NCI-H1105 treated with DMSO at 0.1 percent for 48 hours (cell line): ENCODE measurements around the gene RNF225.
"Not testable (repeated sequence)": the region's sequence is repeated elsewhere in the genome, so short reads cannot be mapped to it uniquely, and the experiment has no call there.

ENCODE experiments used
- DNase-seq: peaks from one replicate; lab custom pipeline; 2025; lab: John Stamatoyannopoulos, UW

The RNF225 gene

DNA sequence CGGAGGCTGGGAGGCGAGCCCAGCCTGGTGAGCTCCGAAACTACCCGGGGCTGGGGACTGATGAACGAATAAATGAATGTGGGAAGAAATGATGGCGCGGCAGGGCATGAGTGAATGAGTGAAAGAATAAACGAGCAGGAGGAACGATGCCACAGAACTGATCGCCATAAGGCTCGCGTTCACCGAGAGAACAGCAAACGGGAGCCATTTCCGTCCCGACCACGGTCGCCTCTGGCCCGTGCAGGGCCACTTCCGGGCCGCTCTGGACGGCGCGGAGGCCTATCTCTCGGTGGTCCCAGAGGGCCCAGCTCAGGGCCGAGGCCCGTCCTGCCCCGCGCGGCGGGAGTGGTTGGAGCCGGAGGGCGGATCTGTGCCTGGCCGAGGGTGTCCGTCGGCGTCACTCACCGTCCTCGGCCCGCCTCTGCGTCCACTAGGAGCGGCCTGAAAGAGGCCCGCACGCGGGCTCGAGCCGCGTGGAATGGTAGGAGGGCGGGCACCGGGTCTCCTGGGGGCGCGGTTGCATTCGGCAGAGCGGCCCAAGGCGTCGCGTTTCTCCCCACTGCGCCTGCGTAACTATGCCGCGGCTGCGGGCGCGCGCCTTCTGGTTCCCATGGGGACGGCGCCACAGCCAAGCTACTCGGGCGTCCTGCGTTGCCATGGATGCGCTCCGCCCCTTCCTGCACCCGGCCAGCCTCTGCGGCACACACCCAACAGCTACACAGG lies 33.0 kb upstream of the RNF225 start, which contains the start of gene ZNF497:
ZNF497 (minus strand) TSS at position 480 of the 723 bp plus-strand sequence. CDS start 5,116 bp downstream, outside the sequence.
- peak; percentile 86 for DNase-seq

DNA sequence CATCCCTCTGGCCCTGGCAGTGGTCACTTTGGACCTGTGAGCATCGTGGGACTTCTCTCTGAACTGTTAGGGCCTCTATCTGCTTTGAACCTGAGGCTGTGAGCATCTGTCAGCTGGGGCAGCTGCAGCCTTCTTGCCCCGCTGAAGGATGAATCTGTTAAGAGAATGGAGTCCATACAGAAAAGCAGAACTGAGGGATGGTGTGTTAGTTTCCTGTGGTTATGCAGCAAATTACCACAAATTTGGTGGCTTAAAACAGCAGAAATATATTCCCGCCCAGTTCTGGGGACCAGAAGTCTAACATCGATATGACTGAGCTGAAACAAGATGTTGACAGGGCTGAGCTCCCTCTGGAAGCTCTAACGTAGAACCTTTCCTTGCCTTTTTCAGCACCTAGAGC lies 31.3 kb upstream of the RNF225 start:
- no peak for DNase-seq

DNA sequence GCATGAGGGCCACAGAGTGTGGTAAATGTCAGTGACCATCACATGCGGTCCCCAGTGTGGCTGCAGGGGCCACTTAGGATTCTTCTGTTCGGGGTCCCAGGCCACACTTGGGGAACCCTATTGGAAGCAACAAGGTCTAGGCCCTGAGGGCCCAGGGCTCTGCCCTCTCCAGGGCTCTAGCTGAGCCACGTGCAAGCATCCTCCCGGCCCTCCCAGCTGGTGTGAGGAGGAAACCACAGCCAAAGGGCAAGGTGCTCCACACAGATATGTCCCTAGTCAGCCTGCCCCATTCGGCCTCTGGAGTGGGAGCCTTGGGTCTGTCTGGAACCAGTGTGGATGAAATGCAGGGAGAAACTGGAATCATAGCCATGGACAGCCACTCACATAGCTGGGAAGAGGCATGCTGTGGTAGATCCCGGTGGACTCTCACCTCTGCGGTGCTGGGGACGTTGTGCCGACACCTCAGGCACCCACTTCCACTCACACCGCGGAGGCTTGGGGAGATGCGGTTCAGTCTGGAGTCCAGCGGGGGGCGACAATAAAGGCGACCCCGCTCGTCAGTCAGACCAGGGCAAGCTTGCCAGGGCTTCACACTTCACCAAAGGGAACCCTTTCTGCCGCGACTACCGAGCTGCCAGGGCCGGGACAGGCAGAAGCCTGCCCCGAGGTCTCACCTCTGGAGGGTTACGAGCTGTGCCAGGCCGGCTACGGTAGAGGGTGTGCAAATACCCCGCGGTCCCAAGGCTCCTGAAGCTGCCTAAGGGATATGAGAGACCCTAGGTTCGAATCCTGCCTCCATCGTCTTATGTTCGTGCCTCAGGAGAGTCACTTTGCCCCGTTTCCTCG lies 28.6 kb upstream of the RNF225 start:
- no peak for DNase-seq

DNA sequence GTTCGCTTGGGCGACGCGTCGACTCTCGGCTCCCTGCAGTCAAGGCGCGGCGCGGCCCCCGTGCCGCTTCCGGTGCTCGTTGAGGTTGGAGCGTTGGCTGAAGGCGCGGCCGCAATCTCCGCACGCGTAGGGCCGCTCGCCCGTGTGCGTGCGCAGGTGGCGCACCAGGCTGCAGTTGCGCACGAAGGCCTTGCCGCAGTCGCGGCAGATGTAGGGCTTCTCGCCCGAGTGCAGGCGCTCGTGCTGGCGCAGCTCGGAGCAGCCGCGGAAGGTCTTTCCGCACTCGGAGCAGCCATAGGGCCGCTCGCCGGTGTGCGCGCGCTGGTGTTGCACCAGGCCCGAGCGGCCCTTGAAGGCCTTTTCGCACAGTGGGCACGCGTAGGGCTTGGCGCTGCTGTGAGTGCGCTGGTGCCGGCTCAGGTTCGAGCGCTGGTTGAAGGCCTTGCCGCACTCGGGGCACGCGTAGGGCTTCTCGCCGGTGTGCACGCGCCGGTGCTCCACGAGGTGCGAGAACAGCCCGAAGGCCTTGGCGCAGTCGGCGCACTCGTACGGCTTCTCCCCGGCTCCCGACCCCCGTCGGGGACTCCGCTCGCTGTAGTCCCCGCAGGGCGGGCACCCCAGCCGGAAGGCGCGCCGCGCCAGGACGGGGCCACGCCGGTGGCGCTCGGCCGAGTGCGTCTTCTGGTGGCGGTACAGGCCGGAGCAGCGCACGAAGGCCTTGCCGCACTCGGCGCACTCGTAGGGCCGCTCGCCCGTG lies 27.6 kb upstream of the RNF225 start:
- DNase-seq: no peak

DNA sequence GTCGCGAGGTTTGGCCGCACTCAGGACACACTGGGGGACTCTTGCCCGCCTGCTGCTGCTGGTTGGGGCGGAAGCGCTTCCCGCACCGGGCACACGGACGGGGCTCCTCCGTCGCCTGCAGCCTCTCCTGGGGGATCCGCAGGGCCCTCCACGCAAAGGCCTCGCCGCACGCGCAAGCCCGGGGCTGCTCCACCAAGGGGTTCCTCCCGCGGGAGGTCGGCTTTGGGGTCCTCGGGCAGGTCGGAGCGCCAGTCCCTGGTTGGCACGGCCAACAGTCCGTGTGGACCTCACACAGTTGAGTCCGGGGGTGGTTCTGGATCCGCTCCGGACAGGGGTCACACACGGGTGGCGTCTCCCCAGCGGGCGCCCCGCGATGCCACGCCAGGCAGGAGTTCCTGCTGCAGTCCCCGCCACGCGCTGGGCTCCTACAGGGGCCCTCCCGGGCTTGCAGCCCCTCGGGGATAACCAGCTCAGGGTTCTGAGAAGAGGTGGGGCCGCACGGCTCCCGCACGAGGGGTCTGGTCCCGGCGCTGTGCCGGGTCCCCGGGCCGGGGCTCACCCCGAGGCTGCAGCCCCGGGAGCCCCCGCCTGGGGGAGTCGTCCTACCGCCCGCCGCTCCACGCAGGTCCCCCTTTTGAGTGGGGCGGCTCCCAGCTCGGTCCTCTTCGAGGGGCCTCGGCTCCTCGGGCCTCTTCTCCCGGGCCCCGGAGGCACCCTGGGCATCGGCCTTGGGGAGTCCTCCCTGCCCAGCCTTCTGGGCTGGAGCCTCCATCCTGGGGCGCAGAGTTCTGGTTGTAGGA lies 26.7 kb upstream of the RNF225 start:
- no peak for DNase-seq

DNA sequence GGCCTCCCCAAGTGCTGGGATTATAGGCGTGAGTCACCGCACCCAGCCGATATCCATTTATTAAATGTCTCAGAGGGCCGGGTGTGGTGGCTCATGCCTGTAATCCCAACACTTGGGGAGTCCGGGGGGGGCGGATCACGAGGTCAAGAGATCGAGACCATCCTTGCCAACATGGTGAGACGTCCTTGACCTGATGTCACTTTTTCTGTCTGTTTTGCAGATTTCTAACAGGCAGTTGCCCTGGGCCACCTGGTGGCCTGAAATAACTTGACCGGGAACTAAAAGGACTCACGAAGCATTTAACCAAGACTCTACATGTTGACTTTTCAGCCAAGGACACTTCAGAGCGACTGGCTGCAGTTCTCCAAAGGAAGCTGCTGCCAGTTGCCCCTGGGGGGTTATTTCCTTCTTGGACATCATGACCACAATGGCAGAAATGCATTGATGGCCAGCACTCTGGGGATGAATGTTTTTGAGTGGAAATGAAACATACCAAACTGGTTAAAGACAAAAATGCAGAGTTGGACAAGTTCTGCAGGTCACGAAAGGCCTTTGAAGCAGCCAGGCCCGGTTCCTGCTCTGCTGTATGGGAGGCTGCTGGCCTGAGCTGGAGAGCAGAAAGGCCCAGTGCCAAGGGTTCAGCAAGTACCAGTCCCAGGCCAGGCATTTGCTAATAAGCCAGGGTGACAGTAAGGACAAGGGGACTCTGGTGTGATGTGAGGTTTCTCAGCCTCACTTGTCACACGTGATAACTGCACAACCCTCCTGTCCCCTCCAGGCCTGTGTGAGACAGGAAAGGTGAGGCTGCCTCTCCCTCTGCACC lies 22.9 kb upstream of the RNF225 start:
- DNase-seq: no peak

DNA sequence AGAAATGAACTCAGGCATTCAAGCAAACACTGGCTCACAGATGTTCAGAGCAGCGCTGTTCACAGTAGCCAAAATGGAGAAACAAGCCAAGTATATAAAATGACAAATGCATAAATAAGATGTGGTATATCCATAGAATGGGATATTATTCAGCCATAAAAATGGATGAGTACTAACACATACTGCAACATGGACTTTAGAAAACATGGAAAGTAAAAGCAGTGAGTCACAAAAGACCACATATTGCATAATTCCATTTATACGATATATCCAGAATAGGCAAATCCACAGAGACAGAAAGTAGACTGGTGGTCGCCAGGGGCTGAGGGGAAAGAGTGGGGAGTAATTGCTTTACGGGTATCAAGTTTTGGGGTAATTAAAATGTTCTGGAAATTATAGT lies 21.3 kb upstream of the RNF225 start:
- DNase-seq: no peak

DNA sequence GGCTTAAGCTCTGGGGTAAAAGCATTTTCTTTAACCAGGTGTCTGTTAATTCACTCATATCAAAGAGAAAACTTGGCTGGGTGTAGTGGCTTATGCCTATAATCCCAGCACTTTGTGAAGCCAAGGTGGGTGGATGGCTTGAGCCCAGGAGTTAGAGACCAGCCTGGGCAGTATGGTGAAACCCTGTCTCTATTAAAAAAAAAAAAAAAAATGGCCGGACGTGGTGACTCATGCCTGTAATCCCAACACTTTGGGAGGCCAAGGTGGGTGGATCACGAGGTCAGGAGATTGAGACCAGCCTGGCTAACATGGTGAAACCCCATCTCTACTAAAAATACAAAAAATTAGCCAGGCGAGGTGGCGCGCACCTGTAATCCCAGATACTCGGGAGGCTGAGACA lies 18.7 kb upstream of the RNF225 start:
- not testable (repeated sequence) for DNase-seq

DNA sequence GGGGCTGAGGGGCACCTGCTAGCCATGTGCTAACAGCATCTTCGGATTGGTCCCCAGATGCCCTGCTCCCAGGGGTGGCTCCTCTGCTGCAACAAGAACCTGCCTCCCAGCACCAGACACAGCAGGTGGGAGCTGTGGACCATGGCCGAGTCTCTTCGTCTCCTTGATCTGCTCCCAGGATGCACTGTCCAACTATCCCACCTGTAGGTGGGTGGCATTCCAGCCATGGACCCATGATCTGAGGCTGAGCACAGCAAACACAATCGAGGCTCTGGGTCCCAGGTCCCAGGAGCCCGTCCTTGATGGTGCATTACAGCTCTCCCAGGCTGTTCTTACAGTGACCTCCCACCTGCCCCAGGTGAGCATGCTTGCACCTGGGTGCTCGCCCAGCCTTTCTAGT lies 16.2 kb upstream of the RNF225 start:
- DNase-seq: no peak

DNA sequence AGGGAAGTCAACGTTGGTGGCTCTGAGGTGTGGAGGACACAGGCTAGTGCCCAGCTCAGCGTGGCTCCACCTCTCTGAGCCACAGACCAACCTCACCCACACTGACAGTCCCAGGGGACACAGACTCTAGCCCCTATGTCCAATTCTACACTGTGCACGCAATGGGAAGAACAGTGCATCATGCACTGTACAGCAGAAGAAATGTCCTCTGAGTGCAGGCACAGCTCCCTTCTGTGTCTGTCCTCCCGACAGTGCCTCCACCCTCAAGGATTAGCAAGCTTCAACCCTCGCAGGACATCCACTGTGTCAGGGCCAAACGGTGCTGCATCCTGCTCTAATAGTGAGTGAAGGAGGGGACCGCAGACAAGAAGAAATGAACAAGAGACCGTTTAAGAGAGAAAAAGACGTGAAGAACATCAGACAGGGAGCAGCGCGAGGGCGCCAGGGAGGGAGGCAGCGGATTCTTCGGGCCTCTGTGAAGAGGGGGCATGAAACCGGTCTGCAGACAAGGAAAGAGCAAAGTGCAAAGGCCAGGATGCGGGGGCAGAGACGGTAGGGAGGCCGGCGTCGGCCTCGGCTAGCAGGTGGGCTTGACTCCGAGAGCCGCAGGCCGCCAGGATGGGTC lies 15.3 kb upstream of the RNF225 start:
- DNase-seq: no peak

DNA sequence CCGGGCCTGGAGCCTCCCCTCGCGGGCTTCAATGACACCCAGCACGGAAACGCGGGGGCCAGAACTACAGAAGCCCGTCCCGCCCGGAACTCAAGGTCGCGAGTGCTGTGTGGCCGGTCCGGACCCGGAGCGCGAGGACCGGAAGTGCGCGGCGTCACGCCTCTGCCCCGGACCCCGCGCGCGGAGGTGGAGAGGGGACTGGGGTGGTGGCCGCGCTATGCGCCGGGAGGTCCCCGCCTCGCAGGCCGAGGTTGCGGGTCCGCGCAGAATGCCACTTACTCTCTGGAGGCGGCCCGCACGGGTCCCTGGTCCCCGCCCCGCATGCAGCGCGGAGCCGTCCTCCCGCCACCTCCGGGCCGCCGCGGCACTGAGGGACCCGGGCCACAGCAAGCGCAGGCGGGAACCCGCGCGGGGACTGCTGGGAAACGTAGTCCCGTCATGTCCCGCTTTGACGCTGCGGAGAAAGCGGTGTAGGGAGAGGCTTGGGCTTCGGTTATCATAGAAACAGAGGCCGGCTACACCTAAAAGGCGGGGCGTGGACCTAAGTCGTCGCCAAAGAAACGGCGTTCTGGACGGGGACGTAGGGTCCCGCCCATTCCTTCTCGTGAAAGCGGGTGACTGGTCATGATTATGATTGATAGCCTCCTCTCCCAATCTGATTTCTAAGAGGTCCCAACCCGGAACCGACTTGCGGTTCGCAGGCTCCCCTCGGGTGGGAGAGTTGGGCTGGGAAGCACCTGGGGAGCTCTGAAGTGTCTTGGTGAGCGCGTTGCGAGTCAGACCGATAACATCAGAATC lies 14.6 kb upstream of the RNF225 start, which contains the start of gene ZNF837:
ZNF837 (minus strand) TSS at position 369 of the 798 bp plus-strand sequence. CDS start 11,698 bp downstream, outside the sequence.
- DNase-seq: peak; percentile 99

DNA sequence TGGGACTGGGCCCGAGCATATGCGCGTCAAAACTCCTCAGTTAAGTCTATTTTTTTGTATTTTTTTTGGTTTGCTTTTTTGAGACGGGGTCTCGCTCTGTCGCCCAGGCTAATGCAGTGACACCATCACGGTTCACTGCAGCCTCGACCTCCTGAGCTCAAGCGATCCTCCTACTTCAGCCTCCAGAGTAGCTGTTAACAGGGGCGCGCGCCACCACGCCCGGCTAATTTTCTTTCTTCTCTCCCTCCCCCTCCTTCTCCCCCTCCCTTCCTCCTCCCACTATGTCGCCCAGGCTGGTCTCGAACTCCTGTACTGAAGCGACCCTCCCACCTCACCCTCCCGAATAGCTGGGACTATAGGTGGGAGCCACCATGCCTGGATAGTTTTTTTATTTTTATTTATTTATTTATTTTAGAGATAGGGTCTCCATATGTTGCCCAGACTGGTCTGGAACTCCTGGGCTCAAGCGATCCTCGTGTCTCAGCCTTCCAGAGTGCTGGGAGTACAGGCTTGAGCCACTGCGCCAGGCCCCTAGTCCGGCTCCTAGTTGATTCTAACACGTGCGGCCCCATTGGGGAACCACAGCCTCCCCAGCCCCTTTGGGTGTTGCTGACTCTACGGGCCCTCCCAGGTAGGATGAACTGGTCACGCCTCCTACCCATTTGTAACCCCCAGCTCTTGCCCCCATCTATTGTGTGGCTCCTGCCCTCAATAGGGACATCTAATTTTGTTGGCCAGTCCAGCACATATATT lies 13.8 kb upstream of the RNF225 start:
- DNase-seq: no peak

DNA sequence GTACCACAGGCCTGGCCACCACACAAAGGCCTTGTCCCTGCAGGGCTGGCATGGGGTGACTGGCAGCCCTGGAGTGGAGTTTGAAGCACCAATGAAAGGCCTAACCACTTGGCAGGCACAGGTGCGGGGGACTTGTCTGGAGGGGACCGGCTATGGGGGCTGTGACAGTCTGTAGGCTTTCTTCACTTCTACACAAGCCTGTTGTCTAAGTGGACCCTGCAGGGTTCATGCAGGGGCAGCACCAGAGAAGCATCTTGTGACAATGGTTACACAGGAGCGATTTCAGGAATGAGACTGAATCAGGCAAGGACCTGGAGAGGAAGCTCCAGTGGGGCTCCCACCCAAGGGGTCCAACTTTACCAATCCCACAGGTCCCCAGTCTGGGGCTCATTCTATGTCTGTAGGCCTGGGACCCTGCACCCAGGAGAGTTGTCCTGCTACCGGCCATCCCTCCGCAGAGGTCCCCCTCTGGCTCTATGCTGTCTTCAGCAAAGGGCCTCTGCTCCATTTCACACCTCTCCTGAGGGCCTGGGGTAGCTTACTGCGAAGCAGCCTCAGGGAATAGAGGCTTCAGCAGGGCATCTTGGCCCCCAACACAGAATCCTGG lies 12.4 kb upstream of the RNF225 start:
- DNase-seq: no peak

DNA sequence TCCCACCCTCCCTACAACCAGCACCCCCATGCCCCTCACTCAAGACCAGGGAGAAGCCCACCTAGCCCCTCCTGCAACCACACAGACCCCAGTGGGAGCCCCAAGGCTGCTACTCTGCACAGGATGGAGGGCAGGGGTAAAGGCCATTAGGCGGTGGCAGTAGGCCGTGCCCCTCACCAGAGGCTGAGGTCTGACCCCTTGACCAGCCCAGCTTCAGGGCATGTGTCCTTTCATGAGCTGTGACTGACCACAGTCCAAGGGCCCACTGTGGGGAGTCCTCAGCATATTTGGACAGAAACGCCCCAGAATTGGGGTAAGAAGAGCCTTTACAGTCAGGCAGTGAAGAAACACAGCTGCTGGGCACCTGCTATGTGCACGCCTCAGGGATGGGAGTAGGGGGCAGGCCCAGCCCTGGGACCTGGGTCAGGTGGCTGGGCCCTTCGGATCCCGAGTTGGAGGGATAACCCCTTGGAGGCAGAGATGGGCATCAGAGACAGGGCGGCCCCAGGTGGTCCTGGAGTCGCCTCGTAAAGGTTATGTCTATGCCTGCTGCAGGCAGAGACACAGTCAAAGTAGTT lies 10.1 kb upstream of the RNF225 start:
- DNase-seq: no peak

DNA sequence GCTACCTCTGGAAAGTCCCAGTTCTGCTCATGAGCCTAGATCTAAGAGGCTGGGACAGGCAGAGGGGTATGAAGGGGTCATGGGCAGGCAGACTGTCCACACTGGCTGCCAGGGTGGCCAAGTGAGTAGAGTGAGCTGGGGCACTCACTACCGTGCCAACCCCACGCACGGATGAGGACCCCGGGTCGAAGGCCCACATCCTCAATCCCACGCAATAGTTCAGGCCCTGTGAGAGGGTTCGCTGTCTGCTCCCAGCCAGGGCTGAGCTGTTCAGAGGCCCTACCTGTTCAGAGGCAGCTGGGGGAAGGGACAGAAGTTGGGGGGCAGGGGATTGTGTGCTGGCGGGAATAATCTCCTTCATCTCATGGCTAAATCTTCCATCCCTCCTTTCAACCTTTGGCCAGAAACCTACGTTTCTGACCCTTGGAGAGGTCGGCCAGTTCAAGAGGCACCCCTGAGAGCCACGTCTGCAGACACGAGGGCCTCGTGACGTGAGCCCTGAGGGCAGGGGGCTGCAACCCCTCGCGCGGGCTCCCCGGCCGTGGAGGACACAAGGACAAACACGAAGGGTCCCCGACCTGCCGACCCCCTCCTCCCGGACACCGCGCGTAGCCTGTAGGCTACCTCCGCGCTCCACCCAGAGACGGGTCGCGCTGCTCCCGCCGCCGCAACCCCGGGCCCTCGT lies 9.4 kb upstream of the RNF225 start:
- no peak for DNase-seq

DNA sequence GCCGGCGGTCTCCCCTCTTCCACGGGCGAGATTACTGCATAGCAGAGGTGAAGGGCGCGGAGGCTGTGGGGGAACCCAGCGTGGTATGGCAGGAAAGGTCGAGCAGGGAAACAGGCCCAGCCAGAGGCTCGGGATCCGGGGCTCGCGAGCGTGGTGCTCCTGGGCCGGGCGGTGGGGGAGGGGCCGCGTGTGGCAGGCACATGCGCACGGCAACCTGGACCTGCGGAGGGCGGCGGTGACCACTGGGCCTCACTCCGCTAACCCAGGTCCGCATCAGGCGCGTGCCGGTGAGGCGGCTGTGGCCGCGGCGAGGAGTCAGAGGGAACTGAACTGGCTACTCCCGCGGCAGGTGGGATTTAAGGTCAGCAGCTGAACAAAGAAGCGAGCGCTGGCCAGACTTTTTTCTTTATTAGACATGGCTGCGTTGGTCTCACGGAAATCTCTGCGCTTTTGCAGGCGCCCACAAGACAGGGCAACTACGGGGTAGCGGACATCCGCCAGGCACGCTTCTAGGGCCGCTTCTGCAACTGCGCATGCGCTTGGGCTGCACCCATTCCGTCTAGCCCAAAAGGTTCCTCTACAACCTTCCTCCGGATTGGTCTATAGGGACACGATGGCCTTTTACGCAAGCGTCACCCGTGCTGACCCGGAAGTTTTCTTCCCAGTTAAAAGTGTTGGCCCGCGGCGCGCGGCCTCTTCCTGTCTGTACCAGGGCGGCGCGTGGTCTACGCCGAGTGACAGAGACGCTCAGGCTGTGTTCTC lies 8.7 kb upstream of the RNF225 start, which contains the start of gene RPS5:
RPS5 (plus strand) TSS at position 694 of the 762 bp plus-strand sequence. CDS start 869 bp downstream, outside the sequence.
- peak; percentile 97 for DNase-seq
